Measurements from ENCODE around the gene ATP9B.
"Not testable (repeated sequence)": the region's sequence is repeated elsewhere in the genome, so short reads cannot be mapped to it uniquely, and the experiment has no call there.

Gene ATP9B

GRCh38 chr18:79068341-79068936 lies 755 bp upstream of the ATP9B start:
- intact Hi-C loops (cut with DNase I) = loop anchor here (10.0 kb wide), 1 partner anchor 176 kb away; no protein-coding TSS in a partner anchor

GRCh38 chr18:79069717-79070151 lies 540 bp downstream of the ATP9B start:
- intact Hi-C loops (cut with DNase I) = loop anchor here (10.0 kb wide), 1 partner anchor 175 kb away; no protein-coding TSS in a partner anchor
- peak in 8 of 42 donors; percentile 16 to 69 (median 31) for DNase-seq

More at GRCh38 chr18:79068341-79068936, 755 bp upstream of the ATP9B start:
- DNase-seq = peak in 10 of 42 donors; percentile 4 to 57 (median 18)

GRCh38 chr18:79070486-79070885 lies 1.3 kb downstream of the ATP9B start:
- intact Hi-C loops (cut with DNase I) = no loop called here
- no peak for DNase-seq

GRCh38 chr18:79071037-79071436 lies 1.8 kb downstream of the ATP9B start:
- intact Hi-C loops (cut with DNase I) = no loop called here
- no peak for DNase-seq

GRCh38 chr18:79071503-79072210 lies 2.5 kb downstream of the ATP9B start:
- no peak for DNase-seq
- intact Hi-C loops (cut with DNase I) = no loop called here

- intact Hi-C loops (cut with DNase I); DNase-seq: not testable (repeated sequence)
Observed at GRCh38 chr18:79072655-79073054, 3.5 kb downstream of the ATP9B start.

GRCh38 chr18:79077181-79077580 lies 8.0 kb downstream of the ATP9B start:
- intact Hi-C loops (cut with DNase I) = no loop called here
- DNase-seq = no peak

GRCh38 chr18:79078791-79079190 lies 9.6 kb downstream of the ATP9B start:
- intact Hi-C loops (cut with DNase I) = not testable (repeated sequence)

GRCh38 chr18:79092874-79093273 lies 23.7 kb downstream of the ATP9B start:
- DNase-seq = no peak
- intact Hi-C loops (cut with DNase I) = no loop called here

More at GRCh38 chr18:79078791-79079190, 9.6 kb downstream of the ATP9B start:
- not testable (repeated sequence) for DNase-seq

GRCh38 chr18:79093986-79094385 lies 24.8 kb downstream of the ATP9B start:
- DNase-seq = no peak
- intact Hi-C loops (cut with DNase I) = no loop called here

- intact Hi-C loops (cut with DNase I) = no loop called here
- no peak for DNase-seq
Observed at GRCh38 chr18:79095216-79095615, 26.0 kb downstream of the ATP9B start.

- intact Hi-C loops (cut with DNase I) = no loop called here
Observed at GRCh38 chr18:79100944-79101343, 31.8 kb downstream of the ATP9B start.

GRCh38 chr18:79102886-79103285 lies 33.7 kb downstream of the ATP9B start:
- intact Hi-C loops (cut with DNase I) = no loop called here
- no peak for DNase-seq

More at GRCh38 chr18:79100944-79101343, 31.8 kb downstream of the ATP9B start:
- no peak for DNase-seq

- no peak for DNase-seq
- intact Hi-C loops (cut with DNase I) = no loop called here
Observed at GRCh38 chr18:79104137-79104536, 34.9 kb downstream of the ATP9B start.

- no peak for DNase-seq
- intact Hi-C loops (cut with DNase I) = no loop called here
Observed at GRCh38 chr18:79105455-79105854, 36.3 kb downstream of the ATP9B start.

- intact Hi-C loops (cut with DNase I) = no loop called here
Observed at GRCh38 chr18:79106084-79106483, 36.9 kb downstream of the ATP9B start.

GRCh38 chr18:79107886-79108285 lies 38.7 kb downstream of the ATP9B start:
- intact Hi-C loops (cut with DNase I) = no loop called here
- no peak for DNase-seq

More at GRCh38 chr18:79106084-79106483, 36.9 kb downstream of the ATP9B start:
- no peak for DNase-seq

- intact Hi-C loops (cut with DNase I) = no loop called here
- DNase-seq = peak in 8 of 42 donors; percentile 9 to 64 (median 26)
Observed at GRCh38 chr18:79108549-79109215, 39.5 kb downstream of the ATP9B start.

- intact Hi-C loops (cut with DNase I) = no loop called here
- DNase-seq = no peak
Observed at GRCh38 chr18:79111483-79111882, 42.3 kb downstream of the ATP9B start.

GRCh38 chr18:79117385-79117784 lies 48.2 kb downstream of the ATP9B start:
- intact Hi-C loops (cut with DNase I) = no loop called here
- no peak for DNase-seq

All from head of caudate nucleus (tissue), 42 donors.